ENCODE measurements around the gene BHMT2. TPM values are rescaled to one million over a fixed set of nuclear protein-coding genes. Genes with fewer than 3 reads are reported as not detected.

The BHMT2 gene
- total and polyA plus RNA-seq, 2 donors (not counting 3 experiments of a cell fraction or from before 2014, with no cell fraction given) = 0.71 to 0.92 TPM

GRCh38 chr5:79032782-79033181 lies 36.8 kb upstream of the BHMT2 start:
- FAIRE-seq = no peak

More at GRCh38 chr5:79032782-79033181, 36.8 kb upstream of the BHMT2 start:
- CTCF ChIA-PET = interaction anchor here (2.0 to 3.5 kb wide), 2 partner anchors 8 to 10 kb away, joined by 6 to 31 read pairs; no protein-coding TSS in a partner anchor
- Histone ChIP-seq H3K27me3 (ENCODE audit: control insufficient read depth in 2 of 2, insufficient read depth in 2 of 2, low read length in 2 of 2) (peaks cover 0 to 1% of the 10 kb centered on the region in 2 experiments), H3K9ac (replicated peaks; ENCODE audit: extremely low read depth, insufficient read depth, low read length) (no peak overlapping the region), H3K4me3 (replicated peaks in 1 of 3; ENCODE audit: insufficient read depth in 1 of 3, low read depth in 1 of 3, low read length in 3 of 3) (no peak overlapping the region), H3K27ac (ENCODE audit: insufficient read depth, low read depth, low read length) (no peak overlapping the region), H3K9me3 (replicated peaks; ENCODE audit: control insufficient read depth, insufficient read depth, low read length) (no peaks in the 10 kb centered on the region), H4K20me1 (replicated peaks; ENCODE audit: control insufficient read depth, extremely low read depth, insufficient read depth, low read length) (no peaks in the 10 kb centered on the region), H3K4me1 (ENCODE audit: control insufficient read depth, extremely low read depth, insufficient read depth, low read length) (no peaks in the 10 kb centered on the region), H3K79me2 (ENCODE audit: control insufficient read depth, insufficient read depth, low read length) (no peaks in the 10 kb centered on the region), H3K4me2 (ENCODE audit: insufficient read depth, low read length) (no peak overlapping the region), H2AFZ (ENCODE audit: low read depth, low read length) (no peak overlapping the region), H3K36me3 (ENCODE audit: control insufficient read depth in 2 of 2, extremely low read depth in 1 of 2, insufficient read depth in 2 of 2, low read length in 2 of 2) (no peaks in the 10 kb centered on the region), H3K9me1 (replicated peaks; ENCODE audit: control insufficient read depth, extremely low read depth, insufficient read depth, low read length) (no peaks in the 10 kb centered on the region)
- no peak for DNase-seq (ENCODE audit: low read depth, low spot score)
- intact Hi-C loops (cut with micrococcal nuclease) (no loop called here), dilution Hi-C loops (cut with MboI; ENCODE audit: extremely low pct_ligation_motif_present, low sequenced_read_pairs) (no loop called here)
- BruUV-seq (replicated peaks) = no TSS peak
- TF ChIP-seq GATA2 (IDR thresholded peaks at IDR 0.05; ENCODE audit: insufficient read depth, insufficient read length, low read depth, low read length) (no peak), POLR2A (IDR thresholded peaks at IDR 0.05; ENCODE audit: low read depth, low read length) (no peak), MYC (IDR thresholded peaks at IDR 0.05; ENCODE audit: low read depth, low read length) (no peak), EZH2 (IDR thresholded peaks at IDR 0.05; ENCODE audit: borderline replicate concordance, low read depth, low read length, severe bottlenecking) (no peak), CTCF (IDR thresholded peaks at IDR 0.05; ENCODE audit: extremely low read depth in 1 of 2, insufficient read depth in 1 of 2, low read depth in 1 of 2, low read length in 2 of 2) (no peak), JUN (IDR thresholded peaks at IDR 0.05; ENCODE audit: borderline replicate concordance, insufficient read depth, insufficient read length, low read depth) (no peak), FOS (IDR thresholded peaks at IDR 0.05; ENCODE audit: borderline replicate concordance, insufficient read depth, low read length) (no peak)
- TF ChIP-seq, protein P1, sequence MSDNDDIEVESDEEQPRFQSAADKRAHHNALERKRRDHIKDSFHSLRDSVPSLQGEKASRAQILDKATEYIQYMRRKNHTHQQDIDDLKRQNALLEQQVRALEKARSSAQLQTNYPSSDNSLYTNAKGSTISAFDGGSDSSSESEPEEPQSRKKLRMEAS (IDR thresholded peaks at IDR 0.05; ENCODE audit: insufficient read depth, insufficient read length) = no peak
- POLR2A ChIA-PET = no interaction called here
